Activated CD4-positive, alpha-beta T cell treated with anti-CD3 and anti-CD28 coated beads, Interleukin-10, Interleukin-2, amounts not matched to agents 100 ng/mL and 50 ng/mL, durations not matched to agents 16 hours and 8 hours (primary cell): ENCODE data around the gene URB2.
"Not testable (repeated sequence)": the region's sequence is repeated elsewhere in the genome, so short reads cannot be mapped to it uniquely, and the experiment has no call there.

Experiments used
- DNase-seq: peaks from one replicate; pipeline ENCODE4 v3.0.0-alpha.2; 2020

The URB2 gene

DNA sequence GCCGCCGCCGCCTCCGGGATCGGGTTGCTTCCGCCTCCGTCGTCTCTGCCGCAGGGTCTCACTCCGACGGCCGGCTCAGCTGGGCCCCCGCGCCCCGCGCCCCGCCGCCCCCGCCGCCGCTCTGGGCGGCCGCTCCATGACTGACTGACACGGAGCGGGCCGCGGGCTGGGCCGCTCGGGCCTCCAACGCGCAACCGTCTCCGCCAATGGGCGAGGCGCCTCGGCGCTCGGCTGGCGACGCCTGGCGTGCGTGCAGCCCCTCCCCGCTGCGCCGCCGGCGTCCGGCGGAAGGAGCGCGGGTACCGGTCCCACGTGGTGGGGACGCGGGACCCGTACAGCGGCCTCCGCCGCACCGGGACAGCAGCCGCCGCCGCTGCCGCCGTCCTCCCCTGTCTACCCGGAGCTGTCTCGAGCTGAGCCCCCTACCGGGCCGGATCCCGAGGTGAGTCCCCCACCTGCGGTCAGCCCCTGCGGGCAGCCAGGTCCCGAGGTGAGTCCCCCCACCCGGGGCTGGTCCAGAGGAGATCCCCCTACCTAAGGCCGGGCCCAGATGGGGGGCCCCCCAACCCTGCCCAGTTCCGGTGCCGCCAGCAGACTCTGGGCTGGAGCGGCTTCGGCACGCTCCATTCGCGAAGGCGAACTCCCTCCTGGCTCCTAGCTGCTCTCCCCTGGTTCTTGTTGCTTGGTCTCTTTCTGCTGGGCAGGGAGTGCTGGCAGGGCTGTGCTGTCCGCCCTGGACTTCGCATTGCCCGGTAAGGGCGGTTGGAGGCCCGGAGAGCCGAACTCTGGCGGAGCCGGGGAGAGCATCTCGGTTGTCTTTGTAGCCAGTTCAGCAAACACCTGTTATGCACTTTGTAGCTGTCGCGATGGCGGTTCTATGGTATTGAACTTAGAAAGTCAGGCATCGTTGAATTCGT is at the start of gene URB2, which contains the start of gene TAF5L:
TSS of gene URB2 (plus strand) at position 333 of the 917 bp plus-strand sequence. CDS start 1,387 bp downstream, outside the sequence.
TSS of gene TAF5L (minus strand) at position 208 of the 917 bp plus-strand sequence. CDS start 11,640 bp downstream, outside the sequence.
- DNase-seq = peak; percentile 94

DNA sequence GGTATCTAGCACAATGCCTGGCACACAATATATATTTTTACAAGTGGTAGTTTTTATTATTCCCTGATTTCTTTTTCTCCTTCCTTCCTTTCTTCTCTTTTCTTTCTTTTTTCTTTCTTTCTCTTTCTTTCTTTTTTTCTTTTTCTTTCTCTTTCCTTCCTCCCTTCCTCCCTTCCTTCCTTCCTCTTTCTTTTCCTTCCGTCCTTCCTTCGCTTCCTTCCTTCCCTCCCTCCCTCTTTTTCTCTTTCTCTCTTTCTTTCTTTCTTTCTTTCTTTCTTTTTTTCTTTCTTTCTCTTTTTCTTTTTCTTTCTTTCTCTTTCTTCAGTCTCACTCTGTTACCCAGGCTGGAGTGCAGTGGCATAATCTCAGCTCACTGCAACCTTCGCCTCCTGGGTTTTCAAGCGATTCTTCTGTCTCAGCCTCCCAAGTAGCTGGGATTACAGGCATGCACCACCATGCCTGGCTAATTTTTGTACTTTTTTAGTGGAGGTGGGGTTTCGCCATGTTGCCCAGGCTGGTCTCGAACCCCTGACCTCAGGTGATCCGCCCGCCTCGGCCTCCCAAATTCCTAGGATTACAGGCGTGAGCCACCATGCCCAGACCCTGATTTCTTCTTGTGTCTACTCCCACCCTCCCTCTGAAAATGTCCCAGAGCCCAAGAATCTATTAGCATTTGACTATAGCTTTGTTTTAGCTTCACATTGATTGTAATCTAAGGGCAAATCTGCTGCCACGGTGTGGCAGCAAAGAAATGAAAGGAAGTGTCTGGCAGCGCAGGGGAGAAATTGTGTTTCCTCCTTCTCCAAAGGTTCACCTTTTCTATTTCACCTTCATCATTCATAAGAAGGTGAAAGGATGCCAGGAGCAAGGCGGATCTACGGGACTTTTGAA is 47.6 kb upstream of the URB2 start:
- no peak for DNase-seq

DNA sequence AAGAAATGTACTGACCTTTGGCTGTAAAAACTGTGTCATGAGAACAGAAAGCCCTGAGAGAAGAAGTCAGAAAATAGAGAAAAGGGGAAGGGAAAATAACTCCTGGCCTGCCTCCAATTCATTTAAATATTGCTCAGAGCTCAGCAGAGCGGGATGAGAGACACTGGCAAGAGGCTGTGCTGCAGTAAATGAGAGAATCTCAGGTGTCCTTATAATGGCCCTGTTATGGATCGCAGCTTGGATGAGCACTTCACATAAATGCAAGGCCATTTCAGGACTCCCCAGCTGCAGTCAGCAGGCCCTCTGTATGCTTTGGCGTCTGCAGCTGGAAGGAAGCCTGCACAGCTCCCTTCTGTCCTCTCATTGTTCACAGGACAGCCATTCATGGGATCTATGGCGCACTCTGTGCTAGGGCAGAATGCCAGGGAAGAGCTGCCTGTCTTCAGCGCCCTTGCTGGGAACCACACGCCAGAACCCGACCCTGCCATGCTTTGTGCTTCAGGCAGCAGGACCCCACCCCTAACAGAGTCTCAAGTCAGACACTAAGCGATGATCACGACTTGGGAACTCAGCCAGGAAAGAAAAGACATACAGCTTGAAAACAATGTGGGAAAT is 46.9 kb upstream of the URB2 start:
- DNase-seq = no peak

DNA sequence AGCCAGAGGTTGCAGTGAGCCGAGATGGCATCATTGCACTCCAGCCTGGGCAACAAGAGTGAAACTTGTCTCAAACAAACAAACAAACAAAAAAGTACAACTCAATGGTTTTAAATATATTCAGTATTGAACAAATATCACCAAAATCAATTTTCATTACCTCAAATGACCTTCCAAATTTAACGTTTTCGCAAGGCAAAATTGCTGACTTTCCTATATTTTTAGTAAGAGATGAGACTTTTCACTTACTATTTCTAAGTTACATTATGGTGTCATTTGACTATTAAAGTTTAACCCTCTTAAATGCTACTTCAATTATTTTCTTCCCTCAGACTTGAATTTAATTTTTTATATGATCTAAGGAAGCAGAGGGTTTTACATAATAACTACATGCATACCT is 44.6 kb upstream of the URB2 start:
- DNase-seq = no peak

DNA sequence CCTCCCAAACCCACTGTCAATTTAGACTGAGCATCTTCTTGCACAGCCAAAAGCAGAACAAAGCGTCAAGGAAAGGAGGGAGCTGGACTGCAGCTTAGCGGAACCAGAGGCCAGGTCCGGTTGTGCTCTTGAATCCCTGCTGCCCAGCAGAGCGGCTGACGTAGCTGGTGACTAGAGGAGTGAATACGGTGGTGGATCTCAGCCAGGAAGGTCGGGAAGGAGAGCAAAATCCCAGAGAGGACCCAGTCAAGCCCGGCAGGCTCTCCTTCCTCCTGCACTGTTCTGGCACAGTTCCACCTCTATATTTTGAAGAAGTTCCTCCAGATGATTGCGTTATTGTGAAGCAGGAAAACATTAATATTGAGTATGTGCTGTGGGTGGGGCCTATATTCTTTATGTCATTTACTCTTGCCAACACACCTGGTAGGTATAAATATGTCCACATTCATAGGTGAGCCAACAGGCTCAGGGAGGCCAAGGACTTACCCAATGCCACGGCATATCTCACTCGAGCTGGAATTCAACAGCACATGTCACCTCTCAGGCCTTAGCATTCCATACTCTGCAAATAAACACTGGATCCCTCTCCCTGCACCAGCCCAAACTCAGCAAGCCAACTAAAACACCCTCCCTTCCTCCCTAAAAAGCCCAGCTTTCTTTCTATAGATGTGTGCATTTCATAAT is 43.9 kb upstream of the URB2 start:
- DNase-seq = no peak

DNA sequence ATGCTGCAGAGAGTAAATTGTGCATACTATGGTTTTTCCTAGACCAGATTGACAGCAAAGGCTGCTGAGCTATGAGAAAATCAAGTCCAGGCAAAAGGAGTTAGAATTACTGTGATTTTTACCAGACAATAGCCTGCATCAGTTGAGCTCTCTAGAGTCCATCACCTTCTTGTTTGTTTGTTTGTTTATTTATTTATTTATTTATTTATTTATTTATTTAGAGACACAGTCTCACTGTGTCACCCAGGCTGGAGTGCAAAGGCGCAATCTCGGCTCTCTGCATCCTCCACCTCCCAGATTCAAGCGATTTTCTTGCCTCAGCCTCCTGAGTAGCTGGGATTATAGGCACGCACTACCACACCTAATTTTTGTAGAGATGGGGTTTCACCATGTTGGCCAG is 43.3 kb upstream of the URB2 start:
- no peak for DNase-seq

DNA sequence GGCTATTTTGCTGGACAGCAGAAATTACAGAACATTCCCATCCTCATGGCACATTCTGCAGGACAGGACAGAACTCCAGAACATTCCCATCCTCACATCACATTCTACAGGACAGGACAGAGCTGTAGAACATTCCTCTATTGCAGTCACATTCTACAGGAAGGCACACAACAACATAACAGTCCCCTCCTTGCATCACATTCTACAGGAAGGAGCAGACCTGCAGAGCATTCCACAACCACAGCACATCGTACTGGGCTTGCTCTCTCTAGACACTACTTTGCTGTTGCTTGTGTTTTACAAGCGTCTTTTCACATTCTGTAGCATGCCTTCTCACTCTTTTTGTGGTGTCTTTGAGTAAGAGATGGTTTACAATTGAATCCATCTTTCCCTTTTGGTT is 40.7 kb upstream of the URB2 start:
- DNase-seq = no peak

DNA sequence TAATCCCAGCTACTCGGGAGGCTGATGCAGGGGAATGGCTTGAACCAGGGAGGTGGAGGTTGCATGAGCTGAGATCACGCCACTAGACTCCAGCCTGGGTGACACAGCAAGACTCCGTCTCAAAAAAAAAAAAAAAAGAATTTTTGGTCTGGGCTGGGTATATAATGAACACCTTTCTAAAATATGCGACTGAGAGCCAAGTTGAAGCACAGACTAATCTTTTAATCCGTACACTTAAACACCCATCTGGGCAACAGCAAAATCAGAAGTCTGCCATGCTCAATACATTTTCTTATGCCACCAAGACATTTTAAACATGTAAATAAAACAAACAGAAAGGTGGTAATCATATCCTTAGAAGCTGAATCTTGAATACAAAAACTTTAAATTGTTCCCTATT is 35.9 kb upstream of the URB2 start:
- DNase-seq = no peak

DNA sequence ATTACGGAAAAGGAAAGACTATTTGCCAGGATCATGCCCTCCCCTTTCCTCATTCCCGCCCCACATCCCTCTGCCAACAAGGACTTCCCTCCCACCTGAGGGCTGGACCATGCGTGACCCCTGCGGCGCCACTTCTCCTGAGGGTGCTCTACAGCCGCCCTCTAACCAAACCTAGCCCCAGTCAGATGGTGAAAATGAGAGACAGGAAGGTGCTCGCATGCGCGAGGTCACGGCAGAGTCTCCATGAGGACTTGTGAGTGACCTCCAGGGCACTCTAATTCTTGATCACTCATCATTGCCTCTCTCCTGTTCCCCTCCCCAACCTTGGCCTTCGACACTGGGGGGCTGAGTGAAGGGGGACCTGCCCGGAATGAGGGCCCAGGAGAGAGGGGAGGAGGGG is 32.2 kb upstream of the URB2 start:
- no peak for DNase-seq

DNA sequence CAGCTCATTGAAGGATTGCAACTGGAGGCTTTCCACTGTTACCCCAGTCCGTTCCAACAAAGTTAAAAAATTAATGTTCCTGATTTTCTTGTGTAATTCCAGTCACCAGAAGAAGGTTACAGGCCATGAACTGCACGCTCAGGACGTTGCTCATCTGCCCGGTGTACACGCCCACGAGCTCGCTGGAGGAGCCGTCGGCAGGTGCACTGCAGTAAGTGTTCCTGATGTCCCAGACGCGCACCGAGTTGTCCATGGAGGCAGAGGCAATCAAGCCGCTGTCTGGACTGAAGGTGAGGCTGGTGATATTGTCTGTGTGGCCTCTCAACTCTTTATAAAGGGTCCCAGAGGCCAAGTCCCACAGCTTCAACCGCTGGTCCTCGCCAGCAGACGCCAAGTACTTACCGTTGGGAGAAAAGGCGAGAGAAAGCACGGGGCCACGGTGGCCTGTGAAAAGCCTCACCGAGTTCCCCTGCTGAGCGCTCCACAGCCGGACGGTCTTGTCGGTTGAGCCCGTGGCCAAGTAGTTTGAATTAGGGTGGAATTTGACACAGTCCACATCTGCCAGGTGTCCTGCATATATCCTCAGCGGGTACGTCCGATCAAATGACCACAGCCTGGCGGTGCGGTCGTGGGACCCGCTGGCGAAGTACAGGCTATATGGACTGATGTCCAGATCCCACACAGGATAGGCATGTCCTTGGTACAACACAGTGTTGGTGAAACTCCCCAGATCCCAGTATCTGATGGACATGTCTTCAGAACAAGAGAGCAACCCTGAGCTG is 31.6 kb upstream of the URB2 start:
- no peak for DNase-seq

DNA sequence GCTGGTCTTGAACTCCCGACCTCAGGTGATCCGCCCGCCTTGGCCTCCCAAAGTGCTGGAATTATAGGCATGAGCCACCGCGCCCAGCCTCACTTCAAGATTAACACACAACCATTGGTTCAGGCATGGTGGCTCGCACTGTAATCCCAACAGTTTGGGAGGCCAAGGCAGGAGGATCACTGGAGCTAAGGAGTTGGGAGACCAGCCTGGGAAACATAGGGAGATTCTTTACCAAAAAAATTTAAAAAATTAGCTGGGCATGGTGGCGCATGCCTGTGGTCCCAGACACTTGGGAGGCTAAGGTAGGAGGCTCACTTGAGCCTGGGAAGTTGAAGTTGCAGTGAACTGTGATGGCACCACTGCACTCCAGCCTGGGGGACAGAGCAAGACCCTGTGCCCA is 30.2 kb upstream of the URB2 start:
- DNase-seq = not testable (repeated sequence)

DNA sequence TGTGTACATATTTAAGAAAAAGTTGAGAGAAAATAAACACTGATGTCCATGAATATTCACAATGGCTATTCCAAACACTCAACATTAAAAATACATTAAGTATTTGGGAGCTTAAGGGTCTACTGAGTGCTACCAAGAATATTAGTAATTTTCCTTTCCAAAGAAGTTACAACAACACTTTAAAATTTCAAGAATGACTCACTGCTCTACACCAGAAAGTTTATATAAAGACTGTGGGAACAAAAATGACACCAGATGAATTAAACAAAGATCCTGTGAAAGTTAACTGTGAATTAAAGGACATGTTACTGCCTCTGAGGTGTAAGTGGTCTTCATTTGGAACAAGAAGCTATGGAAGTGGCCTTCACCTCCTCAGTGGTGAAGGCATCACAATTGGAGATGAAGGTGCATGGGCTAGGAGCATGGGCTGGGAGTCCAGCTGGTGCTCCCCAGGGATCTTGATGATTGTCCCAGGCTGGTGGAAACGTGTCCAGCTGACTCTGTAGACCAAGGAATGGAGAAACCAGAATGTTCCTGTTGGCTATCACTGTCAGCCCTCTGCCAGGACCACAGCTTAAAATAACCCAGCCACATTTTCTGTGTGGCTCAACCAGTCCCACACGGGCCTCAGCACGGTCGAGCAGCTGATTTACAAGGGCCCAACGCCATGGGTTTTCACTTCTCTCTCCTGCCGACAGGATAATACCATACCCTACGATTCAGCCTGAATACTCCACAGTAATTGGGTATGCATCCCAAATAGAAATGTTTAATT is 28.9 kb upstream of the URB2 start:
- no peak for DNase-seq

DNA sequence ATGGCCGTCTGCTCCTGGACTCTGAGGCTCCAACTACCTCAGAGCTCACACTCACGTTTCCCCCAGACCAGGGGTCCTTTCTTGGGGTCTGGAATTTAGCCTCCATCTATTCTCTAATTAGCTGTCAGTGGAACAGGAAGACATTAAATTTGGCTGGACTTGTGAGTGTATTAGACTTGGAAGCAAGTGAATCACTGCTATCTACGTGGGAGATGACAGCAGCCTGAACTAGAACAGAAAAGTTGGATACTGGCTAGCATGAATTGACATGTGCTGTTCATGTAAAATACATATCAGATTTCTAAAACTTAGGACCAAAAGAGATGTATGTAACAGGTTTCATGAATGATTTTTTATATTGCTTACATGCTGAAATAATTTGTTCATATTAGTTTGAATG is 28.2 kb upstream of the URB2 start:
- no peak for DNase-seq

DNA sequence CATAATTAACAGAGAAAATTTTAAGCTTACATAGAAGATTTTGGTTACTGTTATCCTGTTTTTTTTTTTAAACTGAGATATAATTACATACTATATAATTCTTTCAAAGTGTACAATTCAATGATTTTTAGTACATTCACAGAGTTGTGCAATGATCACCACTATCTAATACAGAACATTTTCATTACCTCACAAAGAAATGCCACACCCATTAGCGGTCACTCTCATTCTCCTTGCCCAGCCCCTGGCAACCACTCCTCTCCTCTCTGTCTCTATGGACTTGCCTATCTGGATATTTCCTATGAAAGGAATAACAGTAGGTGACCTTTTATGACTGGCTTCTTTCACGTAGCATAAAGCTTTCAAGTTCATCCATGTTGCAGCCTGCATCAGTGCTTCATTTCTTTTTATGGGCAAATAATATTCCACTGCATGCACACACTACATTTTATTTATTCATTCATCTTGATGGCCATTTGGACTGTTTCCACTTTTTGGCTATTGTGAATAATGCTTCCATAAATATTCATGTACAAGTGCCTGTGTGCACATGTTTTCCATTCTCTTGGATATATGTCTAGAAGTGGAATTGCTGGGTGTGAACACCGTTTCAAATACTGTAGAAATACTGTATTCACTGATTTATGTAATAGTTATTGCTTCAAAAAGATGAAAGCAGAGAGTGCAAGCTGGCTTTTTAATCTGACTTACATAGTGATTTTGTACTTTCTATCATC is 26.7 kb upstream of the URB2 start:
- DNase-seq = no peak

DNA sequence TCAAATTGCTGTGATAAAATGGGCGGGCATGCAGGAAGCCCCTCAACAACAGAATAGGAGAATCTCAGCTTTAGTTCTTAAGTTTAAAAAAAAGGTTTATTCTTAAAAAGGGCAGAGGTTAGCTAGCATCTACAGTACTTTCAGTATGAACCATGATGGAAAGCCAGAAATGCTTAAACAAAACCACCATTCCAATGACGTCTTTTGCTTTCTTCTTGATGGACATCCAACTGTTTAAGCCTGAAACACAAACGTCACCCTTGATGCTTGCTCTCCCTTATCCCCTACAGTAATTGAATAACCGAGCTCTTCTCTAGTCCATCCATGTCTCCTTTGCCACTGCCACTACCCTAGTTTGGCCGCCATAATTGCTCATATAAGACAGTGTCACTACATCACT is 25.8 kb upstream of the URB2 start:
- peak; percentile 25 for DNase-seq

DNA sequence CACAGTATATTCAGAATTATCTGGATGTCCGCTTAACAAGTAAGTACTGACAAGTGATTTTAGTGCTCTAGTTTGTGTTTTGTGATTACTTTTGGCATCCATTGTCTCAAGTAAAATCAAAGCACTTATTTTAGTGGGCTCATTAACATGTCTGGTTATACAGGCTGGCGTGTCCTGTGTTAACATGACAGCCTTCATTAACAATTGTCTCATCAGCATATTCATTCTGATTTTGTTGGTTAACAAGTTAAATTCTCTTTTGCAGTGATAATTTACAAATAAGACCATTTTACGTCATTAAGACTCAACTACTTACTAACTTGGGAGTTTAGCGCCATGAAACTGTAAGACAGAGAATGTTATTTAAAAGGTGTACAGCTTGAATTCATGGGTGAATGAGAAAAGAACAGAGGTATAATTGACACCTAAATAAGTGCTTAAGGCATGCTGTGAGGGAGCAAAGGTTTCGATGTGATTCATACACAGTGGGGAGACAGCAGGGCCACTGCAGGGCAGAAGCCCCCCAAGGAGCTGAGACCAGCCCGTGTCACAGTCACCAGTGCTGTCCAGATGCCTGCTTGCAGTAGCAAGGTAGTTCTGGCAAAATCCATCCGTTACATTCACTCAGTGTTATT is 22.6 kb upstream of the URB2 start:
- DNase-seq = no peak

DNA sequence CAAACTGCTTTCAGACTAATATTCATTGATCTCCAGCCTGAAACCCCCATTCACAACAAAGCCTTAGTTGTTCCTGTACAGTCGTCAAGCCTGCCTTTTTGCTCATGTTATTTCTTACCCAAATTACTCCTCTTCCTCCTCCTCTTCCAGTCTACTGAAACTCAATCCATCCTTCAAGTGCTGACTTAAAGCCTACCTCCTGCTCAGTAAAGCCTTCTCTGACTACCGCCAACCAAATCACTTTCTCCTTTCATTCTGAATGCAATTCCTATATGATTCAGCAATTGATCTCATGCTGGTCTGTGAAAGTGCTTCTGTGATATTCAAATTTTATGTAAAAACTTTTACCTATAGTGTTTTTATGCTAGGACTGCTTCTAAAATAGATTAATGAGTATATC is 18.7 kb upstream of the URB2 start:
- peak; percentile 46 for DNase-seq

DNA sequence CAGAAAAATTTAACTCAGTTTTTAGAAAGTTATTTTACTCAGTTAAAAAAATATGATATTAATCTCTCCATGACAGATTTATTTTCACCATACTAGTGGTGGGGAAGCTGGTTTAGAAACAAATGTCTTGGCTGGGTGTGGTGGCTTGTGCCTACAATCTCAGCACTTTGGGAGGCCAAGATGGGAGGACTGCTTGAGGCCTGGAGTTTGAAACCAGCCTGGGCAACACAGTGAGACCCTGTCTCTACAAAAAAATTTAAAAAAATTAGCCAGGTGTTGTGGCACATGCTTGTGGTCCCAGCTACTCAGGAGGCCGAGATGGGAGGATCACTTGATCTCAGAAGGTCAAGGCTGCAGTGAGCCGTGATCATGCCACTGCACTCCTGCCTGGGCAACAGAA is 17.5 kb upstream of the URB2 start:
- no peak for DNase-seq

DNA sequence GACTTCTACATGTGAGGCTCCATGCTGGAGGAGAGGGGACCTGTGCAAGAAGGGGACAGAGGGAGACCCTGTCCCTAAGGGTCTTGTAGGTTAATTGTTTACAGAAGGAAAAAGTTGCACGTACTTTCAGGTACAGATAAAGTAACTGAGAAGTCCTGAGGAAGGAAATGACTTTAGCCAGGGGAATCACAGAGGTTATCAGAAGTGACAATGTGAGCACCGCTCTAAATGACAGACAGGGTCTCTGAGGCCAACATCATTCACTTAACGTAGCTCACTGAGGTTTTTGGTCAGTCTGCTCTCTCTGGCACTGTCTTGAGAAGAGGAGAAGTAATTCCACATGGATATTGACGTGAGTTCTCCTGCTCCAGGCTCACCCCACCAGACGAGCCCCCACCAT is 12.1 kb upstream of the URB2 start:
- DNase-seq = no peak

DNA sequence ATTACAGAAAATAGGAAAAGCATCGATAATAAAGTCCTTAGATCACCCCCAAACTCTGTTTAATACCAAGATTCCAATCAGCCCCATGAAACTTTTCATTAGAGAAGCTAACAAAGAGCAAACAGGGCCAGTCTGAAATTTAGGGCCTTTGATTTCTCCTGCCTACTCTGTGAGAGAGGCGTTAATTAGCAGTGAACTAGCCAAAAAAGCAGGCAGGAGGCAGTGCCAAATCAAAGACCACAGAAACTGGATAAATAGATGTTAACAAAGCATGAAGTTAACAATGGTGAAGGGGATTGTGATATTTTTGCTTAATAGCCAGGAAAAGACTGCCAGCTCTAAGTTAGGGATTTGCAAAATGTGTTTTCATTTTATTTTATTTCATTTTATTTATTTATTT is 11.3 kb upstream of the URB2 start:
- DNase-seq = no peak
